ENCODE data around the gene TMEM38B. TPM values are rescaled to one million over a fixed set of nuclear protein-coding genes. Genes with fewer than 3 reads are reported as not detected.
A peak's percentile ranks its signal among the peaks of the same experiment; 100 is the strongest.

TMEM38B gene
- total and polyA plus RNA-seq, 8 donors, result 1.4 to 5.8 (median 4.7) TPM

- DNase-seq, result no peak
- TF ChIP-seq CTCF (IDR thresholded peaks at IDR 0.05), result no peak
- no peak overlapping the region for H3K27ac ChIP-seq
- ATAC-seq, result no peak
- WGBS, 2 donors, result 74 to 78% methylated on average over 3 of the region's 3 CpGs
- H3K36me3 ChIP-seq, result no peaks in the 10 kb centered on the region
- intact Hi-C loops (cut with DNase I), result no loop called here
- no peak overlapping the region for H3K4me3 ChIP-seq
- H3K4me1 ChIP-seq, result no peaks in the 10 kb centered on the region
- no peak for FAIRE-seq
- H3K9me3 ChIP-seq, result no peaks in the 10 kb centered on the region
- H3K27me3 ChIP-seq, result no peaks in the 10 kb centered on the region
Measured at GRCh38 chr9:105673850-105674387, 20.4 kb upstream of the TMEM38B start.

- ATAC-seq (no peak), DNase-seq (no peak), FAIRE-seq (no peak)
- no peaks in the 10 kb centered on the region for H3K4me1 ChIP-seq
- WGBS, 2 donors, result 64 to 67% methylated on average over 6 of the region's 6 CpGs
- no peak overlapping the region for H3K27ac ChIP-seq
- no peak for TF ChIP-seq CTCF (IDR thresholded peaks at IDR 0.05)
- H3K36me3 ChIP-seq, result no peaks in the 10 kb centered on the region
- no peaks in the 10 kb centered on the region for H3K27me3 ChIP-seq
- no peaks in the 10 kb centered on the region for H3K9me3 ChIP-seq
- intact Hi-C loops (cut with DNase I), result no loop called here
- H3K4me3 ChIP-seq, result no peak overlapping the region
Measured at GRCh38 chr9:105676351-105676923, 17.9 kb upstream of the TMEM38B start.

GRCh38 chr9:105678163-105678562 lies 16.2 kb upstream of the TMEM38B start:
- H3K4me3 ChIP-seq, result no peak overlapping the region
- H3K9me3 ChIP-seq, result no peaks in the 10 kb centered on the region
- no peak for TF ChIP-seq CTCF (IDR thresholded peaks at IDR 0.05)
- no peaks in the 10 kb centered on the region for H3K27me3 ChIP-seq
- ATAC-seq, result no peak
- no peaks in the 10 kb centered on the region for H3K36me3 ChIP-seq
- intact Hi-C loops (cut with DNase I), result no loop called here
- FAIRE-seq, result no peak
- H3K27ac ChIP-seq, result no peak overlapping the region
- H3K4me1 ChIP-seq, result no peaks in the 10 kb centered on the region
- WGBS, 2 donors, result 91 to 92% methylated on average over 1 of the region's 1 CpG
- no peak for DNase-seq

GRCh38 chr9:105678781-105679180 lies 15.6 kb upstream of the TMEM38B start:
- Histone ChIP-seq H3K9me3 (no peaks in the 10 kb centered on the region), H3K4me1 (no peaks in the 10 kb centered on the region), H3K27me3 (no peaks in the 10 kb centered on the region), H3K27ac (no peak overlapping the region), H3K36me3 (no peaks in the 10 kb centered on the region), H3K4me3 (no peak overlapping the region)
- 47 to 55% methylated on average over 1 of the region's 1 CpG for WGBS, 2 donors
- ATAC-seq (no peak), DNase-seq (no peak), FAIRE-seq (no peak)
- intact Hi-C loops (cut with DNase I), result no loop called here
- no peak for TF ChIP-seq CTCF (IDR thresholded peaks at IDR 0.05)

GRCh38 chr9:105679257-105680022 lies 14.9 kb upstream of the TMEM38B start:
- FAIRE-seq (no peak), ATAC-seq (peak in 3 of 4 donors; percentile 77 to 90 (median 79)), DNase-seq (no peak)
- Histone ChIP-seq H3K36me3 (no peaks in the 10 kb centered on the region), H3K9me3 (no peaks in the 10 kb centered on the region), H3K4me1 (no peaks in the 10 kb centered on the region), H3K4me3 (no peak overlapping the region), H3K27me3 (no peaks in the 10 kb centered on the region), H3K27ac (no peak overlapping the region)
- TF ChIP-seq CTCF (IDR thresholded peaks at IDR 0.05), result no peak
- WGBS, 2 donors, result 22 to 28% methylated on average over 8 of the region's 8 CpGs
- intact Hi-C loops (cut with DNase I), result no loop called here

Measured in pancreas (tissue), 10 donors.